Measurements from ENCODE around the gene AKT3.

DNA sequence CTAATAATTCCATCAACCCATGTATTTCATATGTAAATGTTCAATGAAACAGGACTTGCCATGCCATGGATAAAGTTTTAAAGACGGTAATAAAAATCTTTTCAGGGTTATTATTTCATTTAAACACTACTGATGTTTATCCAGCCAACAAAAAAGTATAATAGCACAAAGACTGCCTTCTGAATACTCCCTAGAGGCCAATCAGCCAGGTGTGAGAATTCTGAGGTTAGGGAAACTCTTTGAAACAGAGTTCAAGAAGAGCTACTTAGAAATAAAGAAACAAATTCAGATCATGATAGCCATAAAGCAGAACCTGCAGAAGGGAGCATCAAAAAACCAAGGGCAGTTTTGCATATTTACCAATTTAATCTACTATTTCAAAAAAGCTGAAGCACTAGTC, 48.7 kb downstream of the AKT3 start:
- TF ChIP-seq CTCF (IDR thresholded peaks at IDR 0.05; ENCODE audit: low read depth, low read length, poor library complexity, severe bottlenecking), result no peak
- no peak for TF ChIP-seq EZH2phosphoT487 (IDR thresholded peaks at IDR 0.05; ENCODE audit: borderline replicate concordance, low read length)
